HG02840 (cell line): ENCODE measurements around the gene RFPL4AL1.

Experiments used
- ATAC-seq: cut with Tn5 transposase; IDR thresholded peaks from one replicate; pipeline ENCODE4 v1.9.1; 2021; ENCODE audit warnings: mild to moderate bottlenecking, moderate library complexity, moderate number of reproducible peaks; ENCODE audit not compliant: unreplicated experiment, low FRiP score

The RFPL4AL1 gene

GRCh38 chr19:55820037-55820436 lies 51.1 kb downstream of the RFPL4AL1 start:
- ATAC-seq, result no peak
